K562 (cell line): Measurements from ENCODE around the gene CBFA2T3. TPM values are rescaled to one million over a fixed set of nuclear protein-coding genes. Genes with fewer than 3 reads are reported as not detected.

Experiments used
- DMBX1 ChIP-seq: fragments of 250-450 bp; sonication (Bioruptor Pico); IDR thresholded peaks from 2 replicates; pipeline ENCODE4 v1.8.0; 2022; ENCODE audit warnings: inconsistent platforms, mild to moderate bottlenecking, moderate library complexity, borderline replicate concordance
- ESRRA ChIP-seq: fragments of 450-650 bp; IDR thresholded peaks from 2 replicates; pipeline ENCODE4 v1.6.1; 2014; ENCODE audit warnings: low read depth, mild to moderate bottlenecking, moderate library complexity, borderline replicate concordance
- FOSL1 ChIP-seq: fragments of 200-800 bp; sonication (Bioruptor generic); conservative IDR thresholded peaks from 2 replicates; pipeline ENCODE4 v1.6.1; 2016; ENCODE audit warnings: missing genetic modification characterization, missing compliant biosample characterization
- FOXP1 ChIP-seq: sonication (generic); formaldehyde crosslinking; IDR thresholded peaks from 2 replicates; pipeline ENCODE4 v1.8.0; 2022; ENCODE audit warnings: mild to moderate bottlenecking, missing genetic modification reagents
- HCFC1 ChIP-seq: IDR thresholded peaks from 2 replicates; pipeline ENCODE4 v1.6.1; 2012; ENCODE audit warnings: low read depth, low read length, improper control_type of control experiment
- HDAC8 ChIP-seq: fragments of 450-650 bp; IDR thresholded peaks from 2 replicates; pipeline ENCODE4 v1.6.1; 2016; ENCODE audit warnings: mild to moderate bottlenecking, missing genetic modification characterization, moderate library complexity, missing compliant biosample characterization
- HIVEP1 ChIP-seq: fragments of 250-450 bp; sonication (Bioruptor Pico); IDR thresholded peaks from 2 replicates; pipeline ENCODE4 v1.4.0; 2020; ENCODE audit warnings: mild to moderate bottlenecking
- KHSRP ChIP-seq: fragments of 450-650 bp; IDR thresholded peaks from 2 replicates; pipeline ENCODE4 v1.6.1; 2017
- MAX ChIP-seq: sonication (generic); formaldehyde crosslinking; IDR thresholded peaks from 2 replicates; pipeline ENCODE4 v1.9.0; 2022; ENCODE audit warnings: mild to moderate bottlenecking, missing genetic modification reagents
- MCM7 ChIP-seq, 2 experiments: fragments of 450-650 bp; IDR thresholded peaks; 2 replicates each; pipeline ENCODE4 v1.6.1; 2016 to 2018
- MEIS2 ChIP-seq: fragments of 450-650 bp; IDR thresholded peaks from 2 replicates; pipeline ENCODE4 v1.6.1; 2014; ENCODE audit warnings: mild to moderate bottlenecking; ENCODE audit not compliant: partially characterized antibody
- MYNN ChIP-seq, 2 experiments: sonication (generic); formaldehyde crosslinking in 1 of 2; IDR thresholded peaks; 2 replicates each; pipeline versions ENCODE4 v1.5.0 to v1.6.1; 2016 to 2020; ENCODE audit warnings: antibody characterized with exemption in 1 of 2, missing genetic modification reagents in 1 of 2
- NCOA4 ChIP-seq: fragments of 450-650 bp; IDR thresholded peaks from 2 replicates; pipeline ENCODE4 v1.6.1; 2018; ENCODE audit warnings: mild to moderate bottlenecking; ENCODE audit not compliant: partially characterized antibody
- NFIX ChIP-seq: fragments of 250-450 bp; sonication (Bioruptor Pico); IDR thresholded peaks from 2 replicates; pipeline ENCODE4 v1.4.0; 2020; ENCODE audit warnings: low read depth, mild to moderate bottlenecking, moderate library complexity
- POLR2A ChIP-seq: fragments of 450-650 bp; conservative IDR thresholded peaks from 2 replicates; pipeline ENCODE4 v1.6.1; 2016
- SMAD3 ChIP-seq: fragments of 450-650 bp; formaldehyde crosslinking; conservative IDR thresholded peaks from 2 replicates; pipeline ENCODE4 v1.4.0; 2020; ENCODE audit warnings: mild to moderate bottlenecking
- THAP12 ChIP-seq: fragments of 250-450 bp; sonication (Bioruptor Pico); IDR thresholded peaks from 2 replicates; pipeline ENCODE4 v1.9.0; 2021; ENCODE audit warnings: mild to moderate bottlenecking, inconsistent platforms
- ZNF318 ChIP-seq, 2 experiments: fragments of 450-650 bp; IDR thresholded peaks; 2 replicates each; pipeline ENCODE4 v1.6.1; 2016; ENCODE audit warnings: mild to moderate bottlenecking in 2 of 2, borderline replicate concordance in 1 of 2, low read depth in 1 of 2, moderate library complexity in 1 of 2
- polyA plus RNA-seq, 8 experiments: library from polyadenylated mRNA; depleted of rRNA in 4 of 8; stranded (reverse) in 5 of 8; unstranded in 3 of 8; fragments of >200 nt; fragmentation: Nextera tagmentation in 2 of 8; fragmentation: Illumina TruSeq in 1 of 8; extraction: Ambion mirVana in 2 of 8; extraction: Trizol in 1 of 8; gene quantifications; 2 replicates each; pipeline versions ENCODE4 v1.2.1 to v1.2.3, GENCODE V29; 2011 to 2014; ENCODE audit warnings: inconsistent platforms in 1 of 8, missing spikeins in 1 of 8
- total RNA-seq, 7 experiments: library from RNA; depleted of rRNA in 6 of 7; stranded (reverse); fragments of >200 nt in 6 of 7; fragmentation: Illumina TruSeq in 2 of 7; extraction: Trizol in 2 of 7; gene quantifications; 2 replicates each; pipeline versions ENCODE4 v1.2.1 to v1.2.3, GENCODE V29; 2011 to 2021; ENCODE audit warnings: low replicate concordance in 1 of 7

Gene CBFA2T3
- total and polyA plus RNA-seq, 9 of the 15 experiments (the other 6 are each of a cell fraction or from before 2014, with no cell fraction given) = 2.3 to 145 (median 6.7) TPM

- TF ChIP-seq THAP12 (CRISPR knock-in tag) (no peak), ZNF318 (IDR thresholded peaks at IDR 0.05; ENCODE audit: borderline replicate concordance in 1 of 2, low read depth in 1 of 2) (no peak), MAX (CRISPR knock-in tag) (peak; percentile 60), HIVEP1 (CRISPR knock-in tag) (no peak), HDAC8 (tag) (no peak), MYNN (IDR thresholded peaks at IDR 0.05) (no peak), MYNN (CRISPR knock-in tag; IDR thresholded peaks at IDR 0.05) (no peak), KHSRP (no peak), ESRRA (no peak), SMAD3 (no peak), FOXP1 (CRISPR knock-in tag) (peak; percentile 37; the same call in 1 of the 2 replicates), POLR2A (no peak), MCM7 (IDR thresholded peaks at IDR 0.05) (no peak), MEIS2 (no peak), DMBX1 (CRISPR knock-in tag) (no peak), FOSL1 (tag) (no peak), NCOA4 (no peak), HCFC1 (no peak), NFIX (CRISPR knock-in tag) (no peak)
Measured at GRCh38 chr16:89009343-89010209, 32.6 kb upstream of the CBFA2T3 start (continued).
